Measurements from ENCODE around the gene USP20.

USP20 gene

DNA sequence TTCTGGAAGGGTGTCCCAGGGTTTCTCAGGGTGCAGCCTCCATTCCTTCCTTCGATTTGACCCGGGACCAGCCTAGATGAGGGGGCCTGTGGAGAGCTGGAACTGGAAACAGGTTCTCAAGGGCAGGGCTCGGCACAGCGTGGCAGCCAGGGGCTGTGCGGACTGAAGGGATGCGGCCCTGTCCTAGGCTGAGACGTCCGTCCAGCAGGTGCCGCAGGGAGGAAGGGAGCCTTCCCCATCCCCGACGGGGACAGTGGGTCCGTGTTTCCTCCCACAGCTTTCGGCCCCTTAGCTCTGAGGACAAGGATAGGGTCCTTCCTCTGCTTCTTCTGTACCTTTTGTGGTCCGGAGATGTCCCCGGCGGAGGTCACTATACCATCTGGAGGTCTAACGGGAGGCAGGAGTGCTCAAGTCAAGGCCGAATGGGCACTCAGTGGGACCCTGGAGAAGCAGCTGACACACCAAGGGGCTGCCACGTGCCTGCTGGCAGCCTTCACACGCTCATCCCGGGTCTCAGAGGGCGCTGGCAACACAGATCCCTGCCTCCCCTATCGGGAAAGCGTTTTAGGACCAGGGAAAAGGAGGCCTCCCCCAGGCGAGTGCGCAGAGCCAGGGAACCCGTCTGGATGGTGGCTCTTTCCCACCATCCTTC lies 49.9 kb downstream of the USP20 start:
- no peaks in the 10 kb centered on the region for H3K27me3 ChIP-seq (ENCODE audit: insufficient read depth, poor library complexity, severe bottlenecking)
- ATAC-seq (ENCODE audit: low read depth) (peak; percentile 17; the same call in 1 of the 3 replicates), DNase-seq (ENCODE audit: low spot score) (no peak)
- H3K9me3 ChIP-seq (ENCODE audit: severe bottlenecking), result no peaks in the 10 kb centered on the region
- no peak overlapping the region for H3K4me3 ChIP-seq (ENCODE audit: severe bottlenecking)
- TF ChIP-seq, protein P1, sequence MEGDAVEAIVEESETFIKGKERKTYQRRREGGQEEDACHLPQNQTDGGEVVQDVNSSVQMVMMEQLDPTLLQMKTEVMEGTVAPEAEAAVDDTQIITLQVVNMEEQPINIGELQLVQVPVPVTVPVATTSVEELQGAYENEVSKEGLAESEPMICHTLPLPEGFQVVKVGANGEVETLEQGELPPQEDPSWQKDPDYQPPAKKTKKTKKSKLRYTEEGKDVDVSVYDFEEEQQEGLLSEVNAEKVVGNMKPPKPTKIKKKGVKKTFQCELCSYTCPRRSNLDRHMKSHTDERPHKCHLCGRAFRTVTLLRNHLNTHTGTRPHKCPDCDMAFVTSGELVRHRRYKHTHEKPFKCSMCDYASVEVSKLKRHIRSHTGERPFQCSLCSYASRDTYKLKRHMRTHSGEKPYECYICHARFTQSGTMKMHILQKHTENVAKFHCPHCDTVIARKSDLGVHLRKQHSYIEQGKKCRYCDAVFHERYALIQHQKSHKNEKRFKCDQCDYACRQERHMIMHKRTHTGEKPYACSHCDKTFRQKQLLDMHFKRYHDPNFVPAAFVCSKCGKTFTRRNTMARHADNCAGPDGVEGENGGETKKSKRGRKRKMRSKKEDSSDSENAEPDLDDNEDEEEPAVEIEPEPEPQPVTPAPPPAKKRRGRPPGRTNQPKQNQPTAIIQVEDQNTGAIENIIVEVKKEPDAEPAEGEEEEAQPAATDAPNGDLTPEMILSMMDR (IDR thresholded peaks at IDR 0.05; ENCODE audit: poor library complexity, severe bottlenecking), result no peak
- H3K27ac ChIP-seq (ENCODE audit: poor library complexity, severe bottlenecking), result peak overlapping the region; percentile 43
- no peaks in the 10 kb centered on the region for H3K36me3 ChIP-seq (ENCODE audit: low read depth)
- H3K4me1 ChIP-seq (ENCODE audit: insufficient read depth, poor library complexity, severe bottlenecking), result peaks cover 10% of the 10 kb centered on the region

DNA sequence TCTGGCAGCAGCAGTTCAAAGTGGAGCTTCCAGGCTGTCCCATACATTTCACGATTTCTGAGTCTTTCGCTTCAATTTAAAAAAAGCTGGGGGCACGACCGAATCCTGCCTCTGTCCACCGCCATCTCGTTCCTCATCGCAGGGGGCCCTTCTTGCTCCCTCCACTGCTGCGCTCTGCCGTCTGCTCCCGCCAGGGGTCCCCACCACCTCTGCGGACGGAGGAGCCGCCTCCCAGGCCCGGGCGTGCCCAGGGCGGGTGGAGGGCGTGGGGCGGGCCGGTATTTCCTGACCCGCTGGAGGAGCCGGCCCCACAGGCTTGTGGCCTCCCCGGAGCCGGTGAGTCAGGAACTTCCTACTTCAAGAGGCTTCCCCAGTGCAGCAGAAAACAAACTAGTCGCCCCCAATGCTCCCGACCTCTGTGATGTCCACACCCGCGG lies 50.4 kb downstream of the USP20 start:
- H3K4me1 ChIP-seq (ENCODE audit: insufficient read depth, poor library complexity, severe bottlenecking), result peaks cover 10% of the 10 kb centered on the region
- DNase-seq (ENCODE audit: low spot score) (peak; percentile 94), ATAC-seq (ENCODE audit: low read depth) (peak; percentile 91)
- no peaks in the 10 kb centered on the region for H3K36me3 ChIP-seq (ENCODE audit: low read depth)
- H3K9me3 ChIP-seq (ENCODE audit: severe bottlenecking), result no peaks in the 10 kb centered on the region
- H3K27me3 ChIP-seq (ENCODE audit: insufficient read depth, poor library complexity, severe bottlenecking), result no peaks in the 10 kb centered on the region
- H3K27ac ChIP-seq (ENCODE audit: poor library complexity, severe bottlenecking), result peak overlapping the region; percentile 43
- no peak overlapping the region for H3K4me3 ChIP-seq (ENCODE audit: severe bottlenecking)
- TF ChIP-seq, protein P1 (IDR thresholded peaks at IDR 0.05; ENCODE audit: poor library complexity, severe bottlenecking), result peak; percentile 95

DNA sequence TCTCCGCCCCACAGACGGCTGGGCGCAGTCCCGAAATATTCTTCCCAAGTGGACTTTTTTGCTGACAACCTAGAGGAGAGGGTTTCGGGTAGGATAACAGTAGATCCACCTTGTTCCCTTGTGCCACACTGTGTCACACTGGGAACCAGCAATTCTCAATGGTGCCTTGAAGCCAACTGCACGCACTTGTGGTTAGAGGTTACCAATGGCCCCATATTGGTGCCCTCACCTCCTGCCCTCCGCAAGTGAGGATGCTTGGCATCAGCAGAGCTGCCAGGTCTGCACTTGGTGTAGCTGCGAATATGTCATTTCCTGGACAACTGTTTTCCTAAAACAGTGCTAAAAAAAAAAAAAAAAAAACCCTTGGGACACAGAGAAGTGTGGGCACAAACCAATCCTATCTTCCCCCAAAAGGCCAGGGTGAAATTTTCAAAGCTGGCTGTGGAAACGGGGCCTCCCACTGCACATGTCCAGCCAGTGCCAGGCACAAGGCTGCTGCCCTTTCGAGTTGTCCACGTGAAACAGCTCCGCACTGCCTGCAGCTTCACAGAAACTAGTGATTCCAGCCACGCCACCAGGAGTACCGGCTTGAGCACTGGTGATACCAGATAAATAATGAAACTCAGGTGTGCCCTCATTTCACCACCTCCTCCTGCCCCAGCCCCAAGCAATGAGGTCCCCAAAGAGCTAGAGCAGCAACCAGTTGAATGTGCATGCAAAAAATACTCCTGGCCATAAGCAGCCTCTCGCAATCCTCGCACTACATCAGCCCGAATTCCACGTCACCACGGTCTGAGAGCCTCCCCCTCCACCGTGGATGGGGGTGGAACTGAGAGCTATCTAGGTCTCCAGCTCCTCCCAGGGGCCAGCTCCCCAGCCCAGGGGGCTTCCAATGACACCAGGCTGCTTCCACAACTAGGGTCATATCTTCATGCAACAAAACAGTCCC lies 51.2 kb downstream of the USP20 start:
- H3K4me1 ChIP-seq (ENCODE audit: insufficient read depth, poor library complexity, severe bottlenecking), result peaks cover 10% of the 10 kb centered on the region
- H3K27ac ChIP-seq (ENCODE audit: poor library complexity, severe bottlenecking), result peak overlapping the region; percentile 43
- H3K36me3 ChIP-seq (ENCODE audit: low read depth), result no peaks in the 10 kb centered on the region
- H3K27me3 ChIP-seq (ENCODE audit: insufficient read depth, poor library complexity, severe bottlenecking), result no peaks in the 10 kb centered on the region
- TF ChIP-seq, protein P1 (IDR thresholded peaks at IDR 0.05; ENCODE audit: poor library complexity, severe bottlenecking), result no peak
- ATAC-seq (ENCODE audit: low read depth), result no peak
- no peak overlapping the region for H3K4me3 ChIP-seq (ENCODE audit: severe bottlenecking)
- no peaks in the 10 kb centered on the region for H3K9me3 ChIP-seq (ENCODE audit: severe bottlenecking)
- DNase-seq (ENCODE audit: low spot score), result no peak

DNA sequence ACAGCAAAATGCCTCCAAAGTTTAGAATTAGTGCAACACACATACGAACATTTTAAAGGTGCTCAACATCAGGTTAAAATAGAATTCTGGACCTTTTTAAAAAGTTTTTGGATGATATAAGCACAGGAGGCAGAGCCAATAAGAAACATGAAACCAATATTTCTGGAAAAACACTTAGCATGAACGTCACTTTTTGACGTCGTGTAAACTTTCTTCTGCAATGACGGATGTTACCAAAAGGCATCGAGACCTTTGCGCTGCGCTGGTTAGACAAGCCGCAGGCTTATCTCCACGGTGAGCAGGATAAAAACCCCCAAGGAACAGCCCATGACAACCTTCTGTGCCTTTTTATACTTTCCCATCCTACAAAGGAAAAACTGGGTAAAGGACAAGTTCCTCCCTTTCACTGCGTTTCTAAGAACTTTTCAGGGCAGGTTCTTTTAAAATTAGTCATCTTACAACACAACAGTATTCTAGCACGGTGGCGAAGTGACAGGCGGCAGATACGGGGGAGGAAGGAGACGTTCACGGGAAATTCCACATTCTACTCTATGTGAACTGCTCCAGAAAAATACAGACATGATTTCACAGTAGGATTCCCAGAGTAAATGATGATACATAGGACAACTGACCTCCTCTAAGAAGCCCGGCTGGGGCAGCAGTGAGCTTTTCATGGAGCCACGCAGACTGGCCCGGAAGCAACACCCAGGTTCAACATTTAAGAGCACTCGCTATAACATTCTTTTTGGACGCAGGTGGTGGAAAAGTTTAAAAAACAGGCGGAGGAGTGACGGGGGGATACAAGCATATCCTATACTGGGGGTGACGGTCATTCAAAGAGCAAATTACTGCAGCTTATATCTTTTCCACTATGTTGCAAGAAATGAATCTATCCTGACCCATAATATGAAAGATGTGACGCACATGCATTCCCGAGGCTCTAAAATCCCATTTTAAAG lies 52.4 kb downstream of the USP20 start:
- Histone ChIP-seq H3K27ac (ENCODE audit: poor library complexity, severe bottlenecking) (no peak overlapping the region), H3K9me3 (ENCODE audit: severe bottlenecking) (no peaks in the 10 kb centered on the region), H3K4me3 (ENCODE audit: severe bottlenecking) (no peak overlapping the region), H3K4me1 (ENCODE audit: insufficient read depth, poor library complexity, severe bottlenecking) (peaks cover 10% of the 10 kb centered on the region), H3K36me3 (ENCODE audit: low read depth) (no peaks in the 10 kb centered on the region), H3K27me3 (ENCODE audit: insufficient read depth, poor library complexity, severe bottlenecking) (no peaks in the 10 kb centered on the region)
- DNase-seq (ENCODE audit: low spot score) (no peak), ATAC-seq (ENCODE audit: low read depth) (no peak)
- TF ChIP-seq, protein P1 (IDR thresholded peaks at IDR 0.05; ENCODE audit: poor library complexity, severe bottlenecking), result no peak
